ENCODE data around the gene GTF2B.
"Not testable (repeated sequence)": the region's sequence is repeated elsewhere in the genome, so short reads cannot be mapped to it uniquely, and the experiment has no call there.

The GTF2B gene

DNA sequence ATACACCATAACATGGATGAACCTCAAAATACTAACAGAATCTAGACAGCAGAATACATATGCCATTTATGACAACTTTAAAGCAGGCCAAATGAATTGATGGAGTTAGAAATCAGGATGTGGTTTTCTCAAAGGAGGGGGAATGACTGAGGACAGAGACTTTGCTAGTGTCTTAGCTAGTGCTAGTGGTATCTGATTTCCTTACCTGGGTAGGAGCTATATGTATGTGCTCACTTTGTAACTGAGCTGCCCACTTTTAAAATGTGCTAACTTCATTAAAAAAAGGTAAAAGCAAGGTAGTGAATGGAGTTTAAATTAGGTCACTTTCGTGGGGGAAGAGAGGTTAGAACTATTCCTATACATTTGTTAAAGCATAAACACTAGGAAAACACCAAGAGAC lies 2.6 kb downstream of the GTF2B start:
- POLR2A ChIA-PET (ENCODE audit: low non-redundant PET): no interaction called here
- H3K27ac ChIP-seq: no peak overlapping the region
- TF ChIP-seq, protein P1, sequence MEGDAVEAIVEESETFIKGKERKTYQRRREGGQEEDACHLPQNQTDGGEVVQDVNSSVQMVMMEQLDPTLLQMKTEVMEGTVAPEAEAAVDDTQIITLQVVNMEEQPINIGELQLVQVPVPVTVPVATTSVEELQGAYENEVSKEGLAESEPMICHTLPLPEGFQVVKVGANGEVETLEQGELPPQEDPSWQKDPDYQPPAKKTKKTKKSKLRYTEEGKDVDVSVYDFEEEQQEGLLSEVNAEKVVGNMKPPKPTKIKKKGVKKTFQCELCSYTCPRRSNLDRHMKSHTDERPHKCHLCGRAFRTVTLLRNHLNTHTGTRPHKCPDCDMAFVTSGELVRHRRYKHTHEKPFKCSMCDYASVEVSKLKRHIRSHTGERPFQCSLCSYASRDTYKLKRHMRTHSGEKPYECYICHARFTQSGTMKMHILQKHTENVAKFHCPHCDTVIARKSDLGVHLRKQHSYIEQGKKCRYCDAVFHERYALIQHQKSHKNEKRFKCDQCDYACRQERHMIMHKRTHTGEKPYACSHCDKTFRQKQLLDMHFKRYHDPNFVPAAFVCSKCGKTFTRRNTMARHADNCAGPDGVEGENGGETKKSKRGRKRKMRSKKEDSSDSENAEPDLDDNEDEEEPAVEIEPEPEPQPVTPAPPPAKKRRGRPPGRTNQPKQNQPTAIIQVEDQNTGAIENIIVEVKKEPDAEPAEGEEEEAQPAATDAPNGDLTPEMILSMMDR (conservative IDR thresholded peaks at IDR 0.05; ENCODE audit: low read depth): no peak
- no peak for DNase-seq (ENCODE audit: low spot score)
- CTCF ChIA-PET: interaction anchor here (0.6 to 0.7 kb wide), 2 partner anchors 155 to 1561 kb away, joined by 3 read pairs; no protein-coding TSS in a partner anchor

DNA sequence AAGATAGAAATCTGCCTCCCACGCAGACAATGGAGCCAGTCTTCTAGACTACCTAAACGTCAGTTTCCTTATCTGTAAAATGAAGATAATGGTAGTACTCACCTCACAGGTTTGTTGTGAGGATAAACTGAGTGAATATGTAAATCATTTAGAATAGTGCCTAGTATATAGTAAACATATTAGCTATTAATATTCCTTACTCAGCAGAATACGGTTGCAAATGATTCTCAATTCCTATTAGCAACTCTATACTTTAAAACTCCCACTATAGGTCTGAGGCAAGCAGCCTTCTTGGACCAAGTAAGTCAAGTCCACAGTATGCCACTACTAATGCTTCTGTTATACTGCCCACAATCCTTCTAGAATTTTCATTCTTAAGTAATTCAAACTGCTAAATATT lies 5.4 kb downstream of the GTF2B start:
- TF ChIP-seq, protein P1 (conservative IDR thresholded peaks at IDR 0.05; ENCODE audit: low read depth): no peak
- H3K27ac ChIP-seq: no peak overlapping the region
- no peak for DNase-seq (ENCODE audit: low spot score)
- ChIA-PET CTCF (no interaction called here), POLR2A (ENCODE audit: low non-redundant PET) (no interaction called here)

DNA sequence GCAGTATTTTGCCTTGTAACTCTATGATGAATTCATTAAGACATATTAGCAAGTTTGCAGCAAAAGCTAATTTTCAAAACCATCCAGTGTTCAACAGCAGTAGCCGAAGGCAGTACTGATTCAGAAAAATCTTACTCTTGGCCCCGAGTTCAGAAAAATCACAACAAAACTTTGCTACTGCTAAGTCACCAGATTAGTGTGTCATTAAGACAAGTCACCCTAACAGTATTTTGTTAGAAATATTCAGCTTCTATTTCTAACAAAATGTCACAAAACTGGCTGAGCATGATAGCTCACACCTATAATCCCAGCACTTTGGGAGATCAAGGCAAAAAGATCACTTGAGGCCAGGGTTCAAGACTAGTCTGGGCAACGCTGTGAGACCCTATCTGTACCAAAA lies 8.2 kb downstream of the GTF2B start:
- no peak for DNase-seq (ENCODE audit: low spot score)
- CTCF ChIA-PET: no interaction called here
- POLR2A ChIA-PET (ENCODE audit: low non-redundant PET): no interaction called here
- TF ChIP-seq, protein P1 (conservative IDR thresholded peaks at IDR 0.05; ENCODE audit: low read depth): no peak
- no peak overlapping the region for H3K27ac ChIP-seq

DNA sequence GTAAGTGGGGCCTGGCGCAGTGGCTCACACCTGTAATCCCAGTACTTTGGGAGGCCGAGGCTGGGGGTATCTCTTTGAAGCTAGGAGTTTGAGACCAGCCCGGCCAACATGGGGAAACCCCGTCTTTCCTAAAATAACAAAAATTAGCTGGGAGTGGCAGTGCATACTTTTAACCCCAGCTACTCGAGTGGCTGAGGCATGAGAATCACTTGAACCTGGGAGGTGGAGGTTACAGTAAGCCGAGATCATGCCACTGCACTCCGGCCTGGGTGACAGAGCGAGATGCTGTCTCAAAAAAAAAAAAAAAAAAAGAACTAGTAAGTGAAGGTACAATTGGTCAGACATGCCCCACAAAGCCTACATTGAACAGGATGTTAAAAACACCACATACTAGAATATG lies 10.7 kb downstream of the GTF2B start:
- H3K27ac ChIP-seq; DNase-seq (ENCODE audit: low spot score); POLR2A ChIA-PET (ENCODE audit: low non-redundant PET); CTCF ChIA-PET: not testable (repeated sequence)

DNA sequence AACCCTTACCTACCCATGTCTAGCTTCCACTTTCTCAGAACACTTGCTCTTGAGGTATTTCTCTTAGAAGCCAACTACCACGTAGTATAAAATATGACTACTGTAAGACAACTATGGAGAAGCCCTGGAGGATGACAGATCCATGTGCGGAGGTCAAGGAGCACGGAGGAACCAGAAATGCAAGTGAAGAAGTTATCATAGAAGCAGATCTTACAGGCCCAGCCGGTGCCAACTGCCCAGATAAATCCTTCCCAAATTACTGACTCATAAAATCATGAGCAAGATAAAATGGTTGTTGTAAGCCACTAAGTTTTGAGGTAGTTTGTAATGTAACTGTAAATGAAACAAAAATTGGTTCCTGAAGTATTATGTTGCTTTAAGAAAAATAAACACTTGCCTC lies 12.6 kb downstream of the GTF2B start:
- no peak for DNase-seq (ENCODE audit: low spot score)
- POLR2A ChIA-PET (ENCODE audit: low non-redundant PET): no interaction called here
- H3K27ac ChIP-seq: no peak overlapping the region
- TF ChIP-seq, protein P1 (conservative IDR thresholded peaks at IDR 0.05; ENCODE audit: low read depth): no peak
- CTCF ChIA-PET: interaction anchor here (0.7 kb wide), 1 partner anchor 1683 kb away, joined by 4 read pairs; no protein-coding TSS in a partner anchor

DNA sequence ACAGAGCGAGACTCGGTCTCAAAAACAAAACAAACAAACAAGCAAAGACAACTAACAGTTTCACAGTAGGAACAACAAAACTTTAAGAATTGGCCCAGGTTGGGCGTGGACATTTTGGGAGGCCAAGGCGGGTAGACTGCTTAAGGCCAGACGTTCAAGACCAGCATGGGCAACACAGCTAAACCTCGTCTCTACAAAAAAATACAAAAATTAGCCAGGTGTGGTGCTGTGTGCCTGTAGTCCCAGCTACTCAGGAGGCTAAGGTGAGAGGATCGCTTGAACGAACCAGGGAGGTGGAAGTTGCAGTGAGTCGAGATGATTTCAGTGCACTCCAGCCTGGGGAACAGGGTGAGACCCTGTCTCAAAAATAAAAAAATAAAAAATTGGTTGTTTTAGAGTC lies 13.5 kb downstream of the GTF2B start:
- TF ChIP-seq, protein P1 (conservative IDR thresholded peaks at IDR 0.05; ENCODE audit: low read depth): no peak
- DNase-seq (ENCODE audit: low spot score): no peak
- POLR2A ChIA-PET (ENCODE audit: low non-redundant PET): no interaction called here
- CTCF ChIA-PET: interaction anchor here (0.6 to 1.1 kb wide), 3 partner anchors 34 to 1682 kb away, joined by 3 to 4 read pairs (median 3); no protein-coding TSS in a partner anchor
- H3K27ac ChIP-seq: peak overlapping the region; percentile 25

DNA sequence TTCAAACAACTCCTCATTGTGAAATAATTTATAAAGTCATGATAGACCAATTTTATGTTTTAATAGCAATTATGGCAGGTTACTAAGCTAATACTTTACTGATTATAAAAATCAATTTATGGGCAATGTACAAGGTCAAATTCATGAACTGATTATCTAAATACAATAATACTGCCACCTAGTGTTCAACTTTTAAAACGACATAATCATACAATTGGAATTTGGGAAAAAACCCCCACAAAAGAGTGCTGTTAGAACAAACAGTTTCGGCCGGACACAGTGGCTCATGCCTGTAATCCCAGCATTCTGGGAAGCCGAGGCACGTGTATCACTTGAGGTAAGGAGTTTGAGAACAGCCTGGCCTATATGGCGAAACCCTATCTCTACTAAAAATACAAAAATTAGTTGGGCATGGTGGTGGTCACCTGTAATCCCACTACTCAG lies 14.0 kb downstream of the GTF2B start:
- TF ChIP-seq, protein P1 (conservative IDR thresholded peaks at IDR 0.05; ENCODE audit: low read depth): peak; percentile 61
- ChIA-PET POLR2A (ENCODE audit: low non-redundant PET) (no interaction called here), CTCF (interaction anchor here (0.7 to 1.1 kb wide), 5 partner anchors 15 to 697 kb away, joined by 3 to 4 read pairs (median 4); no protein-coding TSS in a partner anchor)
- H3K27ac ChIP-seq: peak overlapping the region; percentile 25
- peak; percentile 25 for DNase-seq (ENCODE audit: low spot score)

All from RWPE1 (cell line).